ENCODE data around the gene SPATA31E1. TPM values are rescaled to one million over a fixed set of nuclear protein-coding genes. Genes with fewer than 3 reads are reported as not detected.

The SPATA31E1 gene
- total and polyA plus RNA-seq, 10 of the 15 experiments (the other 5 are each of a cell fraction or from before 2014, with no cell fraction given), result not detected

GRCh38 chr9:87883990-87884389 lies 1.3 kb downstream of the SPATA31E1 start:
- Histone ChIP-seq H3K27ac (ENCODE audit: control insufficient read depth, insufficient read depth) (no peak overlapping the region), H3K4me1 (ENCODE audit: control insufficient read depth, insufficient read depth, low read length) (no peaks in the 10 kb centered on the region), H3K4me2 (ENCODE audit: control insufficient read depth, insufficient read depth) (no peak overlapping the region), H3K9me3 (replicated peaks; ENCODE audit: control insufficient read depth, insufficient read depth, low read length) (no peaks in the 10 kb centered on the region), H3K9ac (ENCODE audit: control insufficient read depth, insufficient read depth, low read length) (no peak overlapping the region), H3K36me3 (ENCODE audit: control insufficient read depth in 2 of 2, insufficient read depth in 2 of 2, low read length in 1 of 2) (no peaks in the 10 kb centered on the region), H2AFZ (ENCODE audit: control insufficient read depth, low read depth, low read length) (no peak overlapping the region), H3K27me3 (replicated peaks in 1 of 2; ENCODE audit: control insufficient read depth in 2 of 2, insufficient read depth in 2 of 2, low read length in 1 of 2) (no peaks in the 10 kb centered on the region), H3K4me3 (no peak overlapping the region), H4K20me1 (ENCODE audit: control insufficient read depth, insufficient read depth) (no peaks in the 10 kb centered on the region), H3K79me2 (ENCODE audit: control insufficient read depth, insufficient read depth, low read length) (no peaks in the 10 kb centered on the region)
- in situ Hi-C loops (cut with MboI) (no loop called here), intact Hi-C loops (cut with micrococcal nuclease; ENCODE audit: unreplicated experiment) (no loop called here)
- ATAC-seq (no peak), FAIRE-seq (no peak), DNase-seq (ENCODE audit: low read depth, low spot score) (no peak)
- SMC1A ChIA-PET (ENCODE audit: uncharacterized antibody, unreplicated experiment), result no interaction called here
- no TSS peak for BruUV-seq (replicated peaks)
- 36% methylated on average over 8 of the region's 8 CpGs for WGBS (ENCODE audit: insufficient coverage, insufficient replicate concordance, low lambda C conversion rate, missing lambda C conversion rate)
- POLR2A ChIA-PET, result no interaction called here
- RAD21 ChIA-PET (ENCODE audit: unreplicated experiment), result no interaction called here
- TF ChIP-seq ETV6 (conservative IDR thresholded peaks at IDR 0.05 in 1 of 2, IDR thresholded peaks at IDR 0.05 in 1 of 2; ENCODE audit: borderline replicate concordance in 1 of 2, low read depth in 1 of 2) (no peak), CTCF (IDR thresholded peaks at IDR 0.05 in 2 of 3, conservative IDR thresholded peaks at IDR 0.05 in 1 of 3; ENCODE audit: control insufficient read depth in 2 of 3, extremely low read depth in 1 of 3, insufficient read depth in 1 of 3, low read depth in 3 of 3, low read length in 3 of 3) (peak in 2 of 3 experiments; percentile 11 to 13; a peak in 2 of 6 replicates)
- CTCF ChIA-PET, result no interaction called here

GRCh38 chr9:87884578-87885459 lies 2.1 kb downstream of the SPATA31E1 start:
- H3K9ac ChIP-seq (ENCODE audit: control insufficient read depth, insufficient read depth, low read length), result no peak overlapping the region
- H3K9me3 ChIP-seq (replicated peaks; ENCODE audit: control insufficient read depth, insufficient read depth, low read length), result no peaks in the 10 kb centered on the region
- H3K4me2 ChIP-seq (ENCODE audit: control insufficient read depth, insufficient read depth), result no peak overlapping the region
- ChIA-PET RAD21 (ENCODE audit: unreplicated experiment) (no interaction called here), SMC1A (ENCODE audit: uncharacterized antibody, unreplicated experiment) (no interaction called here), POLR2A (no interaction called here), CTCF (interaction anchor here (0.6 kb wide), 1 partner anchor 546 kb away, joined by 3 read pairs; no protein-coding TSS in a partner anchor)
- no peak overlapping the region for H2AFZ ChIP-seq (ENCODE audit: control insufficient read depth, low read depth, low read length)
- no peak for DNase-seq (ENCODE audit: low read depth, low spot score)
- no peaks in the 10 kb centered on the region for H3K27me3 ChIP-seq (replicated peaks in 1 of 2; ENCODE audit: control insufficient read depth in 2 of 2, insufficient read depth in 2 of 2, low read length in 1 of 2)
- H3K4me3 ChIP-seq, result no peak overlapping the region
- ATAC-seq, result no peak
- H3K4me1 ChIP-seq (ENCODE audit: control insufficient read depth, insufficient read depth, low read length), result no peaks in the 10 kb centered on the region
- no peaks in the 10 kb centered on the region for H3K79me2 ChIP-seq (ENCODE audit: control insufficient read depth, insufficient read depth, low read length)
- 23% methylated on average over 17 of the region's 17 CpGs for WGBS (ENCODE audit: insufficient coverage, insufficient replicate concordance, low lambda C conversion rate, missing lambda C conversion rate)
- H4K20me1 ChIP-seq (ENCODE audit: control insufficient read depth, insufficient read depth), result no peaks in the 10 kb centered on the region
- H3K27ac ChIP-seq (ENCODE audit: control insufficient read depth, insufficient read depth), result no peak overlapping the region
- in situ Hi-C loops (cut with MboI), result no loop called here
- no TSS peak for BruUV-seq (replicated peaks)
- no peak for FAIRE-seq
- intact Hi-C loops (cut with micrococcal nuclease; ENCODE audit: unreplicated experiment), result no loop called here
- H3K36me3 ChIP-seq (ENCODE audit: control insufficient read depth in 2 of 2, insufficient read depth in 2 of 2, low read length in 1 of 2), result no peaks in the 10 kb centered on the region
- TF ChIP-seq NR2F1 (conservative IDR thresholded peaks at IDR 0.05) (no peak), BCLAF1 (IDR thresholded peaks at IDR 0.05) (no peak), EZH2 (IDR thresholded peaks at IDR 0.05; ENCODE audit: borderline replicate concordance, control insufficient read depth, low read depth, low read length) (no peak), PKNOX1 (IDR thresholded peaks at IDR 0.05) (no peak), RUNX3 (IDR thresholded peaks at IDR 0.05; ENCODE audit: low read length) (no peak), ZBED1 (IDR thresholded peaks at IDR 0.05; ENCODE audit: borderline replicate concordance) (no peak), ZNF274 (IDR thresholded peaks at IDR 0.05; ENCODE audit: insufficient read depth, insufficient read length) (no peak)

Measured in GM12878 (cell line).